ENCODE measurements around the gene EFNA2. TPM values are rescaled to one million over a fixed set of nuclear protein-coding genes. Genes with fewer than 3 reads are reported as not detected.

EFNA2 gene
- total RNA-seq, 1 donor from 2014 or later = not detected

DNA sequence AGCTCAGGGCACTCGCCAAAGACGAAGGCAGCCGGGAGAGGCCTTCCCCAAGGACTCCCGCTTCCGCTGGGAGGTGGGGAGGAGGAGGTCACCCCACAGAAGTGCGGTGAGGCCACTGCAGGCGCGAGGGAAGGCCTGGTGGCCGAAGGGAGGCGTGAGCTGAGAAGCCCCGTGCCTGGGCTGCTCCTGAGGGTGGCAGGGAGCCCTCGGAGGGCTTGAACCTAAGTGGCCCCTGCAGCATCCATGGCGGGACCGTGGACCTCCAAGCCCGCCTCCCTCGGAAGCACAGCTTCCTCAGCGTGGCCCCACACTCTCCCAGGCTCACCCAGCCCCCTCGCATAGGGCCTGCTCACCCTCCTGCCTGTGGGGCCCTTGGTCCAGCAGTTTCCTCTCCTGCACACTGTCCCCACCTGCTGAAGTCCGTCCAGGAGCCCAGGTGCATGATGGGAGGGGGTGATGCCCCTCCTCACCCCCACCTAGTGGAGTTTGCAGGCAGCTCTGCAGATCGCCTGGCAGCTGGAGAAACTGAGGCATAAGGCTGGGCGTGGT is 25.9 kb downstream of the EFNA2 start:
- no peak overlapping the region for H3K27ac ChIP-seq
- H3K9me3 ChIP-seq = no peaks in the 10 kb centered on the region
- intact Hi-C loops (cut with DNase I) = no loop called here
- peaks cover 9% of the 10 kb centered on the region for H3K4me1 ChIP-seq
- no peak for DNase-seq
- TF ChIP-seq CTCF (IDR thresholded peaks at IDR 0.05) = no peak
- ATAC-seq = no peak
- H3K27me3 ChIP-seq (ENCODE audit: low read depth) = peaks cover 74% of the 10 kb centered on the region
- H3K4me3 ChIP-seq = no peak overlapping the region
- no peaks in the 10 kb centered on the region for H3K36me3 ChIP-seq

GRCh38 chr19:1312767-1313694 is 27.4 kb downstream of the EFNA2 start:
- TF ChIP-seq CTCF (IDR thresholded peaks at IDR 0.05) = no peak
- H3K27me3 ChIP-seq (ENCODE audit: low read depth) = peaks cover 84% of the 10 kb centered on the region
- no peaks in the 10 kb centered on the region for H3K36me3 ChIP-seq
- H3K27ac ChIP-seq = no peak overlapping the region
- DNase-seq = no peak
- intact Hi-C loops (cut with DNase I) = no loop called here
- no peak overlapping the region for H3K4me3 ChIP-seq
- H3K9me3 ChIP-seq = no peaks in the 10 kb centered on the region
- ATAC-seq = no peak
- peaks cover 9% of the 10 kb centered on the region for H3K4me1 ChIP-seq

DNA sequence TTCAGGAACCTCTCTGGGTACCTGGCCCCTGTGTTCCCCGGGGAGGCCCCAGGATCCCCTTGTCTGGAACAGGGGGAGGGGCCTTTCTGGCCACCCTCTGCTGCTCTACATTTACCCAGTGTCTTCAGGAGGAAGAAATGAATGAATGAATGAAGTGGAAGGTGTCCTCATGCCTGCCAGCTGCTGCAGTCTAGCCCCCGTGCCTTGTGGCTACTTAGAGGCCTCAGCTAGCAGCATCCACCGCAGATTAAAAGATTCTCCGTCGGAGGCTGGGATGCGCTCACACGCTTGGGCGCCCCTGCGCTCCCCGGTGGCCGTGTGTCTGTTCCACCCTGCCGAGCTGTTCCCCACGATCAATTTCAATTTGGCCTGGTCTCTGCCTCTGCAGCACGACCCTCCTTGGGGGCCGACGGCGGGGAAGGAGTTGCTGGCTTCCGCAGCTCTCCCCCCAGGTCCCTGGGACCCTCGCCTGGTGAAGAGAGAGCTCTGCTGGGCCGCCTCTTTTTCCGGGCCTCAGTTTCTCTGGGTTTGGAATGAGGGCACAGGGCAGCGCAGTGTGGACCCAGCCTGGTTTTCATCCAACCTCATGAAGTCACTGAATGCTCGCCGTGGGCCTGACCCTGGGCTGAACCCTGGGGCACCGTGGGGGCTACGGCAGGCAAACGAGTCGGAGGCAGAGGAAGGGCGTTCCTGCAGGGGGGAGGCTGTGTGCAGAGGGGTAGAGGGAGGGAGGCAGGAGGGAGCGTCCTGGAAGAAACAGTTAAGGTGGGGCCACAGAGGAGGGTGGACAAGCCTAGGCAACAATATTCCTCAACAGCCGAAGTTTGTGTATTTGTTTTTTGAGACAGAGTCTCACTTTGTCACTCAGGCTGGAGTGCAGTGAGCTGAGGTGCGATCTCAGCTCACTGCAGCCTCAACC is 28.3 kb downstream of the EFNA2 start:
- Histone ChIP-seq H3K27ac (no peak overlapping the region), H3K9me3 (no peaks in the 10 kb centered on the region), H3K27me3 (ENCODE audit: low read depth) (peaks cover 85% of the 10 kb centered on the region), H3K4me3 (no peak overlapping the region), H3K36me3 (no peaks in the 10 kb centered on the region), H3K4me1 (peaks cover 9% of the 10 kb centered on the region)
- ATAC-seq (no peak), DNase-seq (no peak)
- intact Hi-C loops (cut with DNase I) = no loop called here
- TF ChIP-seq CTCF (IDR thresholded peaks at IDR 0.05) = no peak

- Histone ChIP-seq H3K27ac (no peak overlapping the region), H3K4me3 (peak overlapping the region; percentile 29), H3K4me1 (peaks cover 9% of the 10 kb centered on the region), H3K36me3 (no peaks in the 10 kb centered on the region), H3K27me3 (ENCODE audit: low read depth) (peaks cover 85% of the 10 kb centered on the region), H3K9me3 (no peaks in the 10 kb centered on the region)
- peak; percentile 60 for TF ChIP-seq CTCF (IDR thresholded peaks at IDR 0.05)
- DNase-seq = peak; percentile 66
- intact Hi-C loops (cut with DNase I) = no loop called here
- peak; percentile 75 to 82 for ATAC-seq
Observed at GRCh38 chr19:1315470-1316166, 29.9 kb downstream of the EFNA2 start.

DNA sequence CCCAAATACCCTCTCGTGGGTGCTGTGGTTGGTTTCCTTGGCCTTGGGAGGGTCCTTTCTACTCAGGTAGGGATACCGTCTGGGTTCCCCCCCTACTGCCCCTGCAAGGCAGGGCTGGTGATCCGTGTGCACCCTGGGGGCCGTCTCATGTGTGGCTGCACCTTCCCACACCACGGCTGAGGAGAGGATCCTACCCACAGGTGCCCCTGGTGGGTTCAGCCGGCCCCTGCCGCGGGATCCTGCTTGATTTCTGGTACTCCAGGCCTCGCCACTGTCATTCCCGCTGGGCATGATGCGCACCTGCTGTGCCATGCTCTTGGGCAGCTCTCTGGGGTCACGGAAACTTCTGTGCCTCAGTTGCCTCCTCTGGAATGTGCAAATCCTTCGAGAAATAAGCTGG is 30.8 kb downstream of the EFNA2 start:
- no peak overlapping the region for H3K4me3 ChIP-seq
- no peak for TF ChIP-seq CTCF (IDR thresholded peaks at IDR 0.05)
- H3K9me3 ChIP-seq = no peaks in the 10 kb centered on the region
- peaks cover 80% of the 10 kb centered on the region for H3K27me3 ChIP-seq (ENCODE audit: low read depth)
- DNase-seq (no peak), ATAC-seq (no peak)
- peaks cover 9% of the 10 kb centered on the region for H3K4me1 ChIP-seq
- intact Hi-C loops (cut with DNase I) = no loop called here
- no peak overlapping the region for H3K27ac ChIP-seq
- no peaks in the 10 kb centered on the region for H3K36me3 ChIP-seq
